Activated CD4-positive, alpha-beta T cell treated with anti-CD3 and anti-CD28 coated beads, Interleukin-2, amount 10 ng/mL, durations not matched to agents 24 days and 14 days (primary cell): ENCODE data around the gene MEIS2. TPM values are rescaled to one million over a fixed set of nuclear protein-coding genes. Genes with fewer than 3 reads are reported as not detected.

Experiments used
- DNase-seq: peaks from one replicate; pipeline ENCODE4 v3.0.0; 2022
- H3K27ac Mint-ChIP-seq: one replicate; pipeline ENCODE4 v1.8.0; 2022; ENCODE audit warnings: mild to moderate bottlenecking, mixed read lengths
- H3K27me3 Mint-ChIP-seq: one replicate; pipeline ENCODE4 v1.8.0; 2022; ENCODE audit warnings: mixed read lengths
- H3K36me3 Mint-ChIP-seq: one replicate; pipeline ENCODE4 v1.8.0; 2022; ENCODE audit warnings: low read depth, mild to moderate bottlenecking, mixed read lengths
- H3K4me1 Mint-ChIP-seq: one replicate; pipeline ENCODE4 v1.8.0; 2021; ENCODE audit warnings: mixed read lengths
- H3K4me3 Mint-ChIP-seq: one replicate; pipeline ENCODE4 v1.8.0; 2022; ENCODE audit warnings: mild to moderate bottlenecking, moderate library complexity, mixed read lengths
- H3K9me3 Mint-ChIP-seq: one replicate; pipeline ENCODE4 v1.8.0; 2021; ENCODE audit warnings: mixed read lengths
- intact Hi-C: fragments of 100-400 bp; cut with micrococcal nuclease; formaldehyde crosslinking; loops from one replicate; pipeline ENCODE4 v1.15.1; 2023
- total RNA-seq: library from RNA; stranded (reverse); gene quantifications from 2 replicates; pipeline ENCODE4 v1.2.3, GENCODE V29; 2022

Gene MEIS2
- total RNA-seq, 1 donor from 2014 or later, result not detected

DNA sequence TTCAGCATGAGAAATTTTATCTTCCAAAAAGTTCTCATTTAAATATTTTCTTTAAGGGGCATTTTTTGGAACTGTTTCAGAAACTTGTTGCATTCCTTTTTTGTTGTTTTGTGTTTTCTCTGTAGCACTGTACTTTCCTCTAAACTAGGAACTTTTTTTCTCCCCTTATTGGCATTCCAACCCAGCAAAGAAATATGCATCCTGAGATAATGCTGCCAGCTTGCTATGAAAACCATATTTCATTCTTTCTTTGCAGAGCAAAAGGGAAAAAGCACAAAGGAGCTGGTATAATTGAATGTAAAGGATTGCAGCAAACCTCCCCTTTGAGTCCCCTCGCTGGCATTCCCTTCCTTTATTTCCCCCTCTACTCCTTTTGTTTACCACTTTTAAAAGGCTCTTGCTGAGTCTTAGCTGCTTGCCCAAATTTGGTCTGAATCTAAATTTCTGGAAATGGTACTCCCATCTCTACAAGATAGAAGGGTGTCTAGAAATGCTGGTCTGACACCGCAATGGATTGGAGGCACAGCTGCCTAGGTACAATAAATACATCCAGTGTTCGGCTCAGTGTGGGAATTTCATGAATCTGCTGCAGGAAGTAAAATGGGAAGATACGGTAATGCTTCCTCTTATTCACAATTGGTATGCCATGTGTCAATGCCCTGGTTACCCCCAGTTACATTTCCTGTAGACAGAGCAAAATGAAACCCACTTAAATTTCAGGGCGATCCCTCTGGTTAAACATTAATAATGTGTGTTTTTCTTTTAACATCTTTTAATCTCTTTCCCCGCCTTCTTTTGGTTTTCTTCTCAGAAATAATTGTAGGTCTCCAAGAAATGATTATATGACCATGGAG is 156.6 kb downstream of the MEIS2 start:
- Mint-ChIP-seq H3K4me1 (no peaks in the 10 kb centered on the region), H3K9me3 (no peaks in the 10 kb centered on the region), H3K4me3 (no peak overlapping the region), H3K27me3 (peaks cover 1% of the 10 kb centered on the region), H3K27ac (no peak overlapping the region), H3K36me3 (no peaks in the 10 kb centered on the region)
- intact Hi-C loops, result no loop called here
- DNase-seq, result no peak

DNA sequence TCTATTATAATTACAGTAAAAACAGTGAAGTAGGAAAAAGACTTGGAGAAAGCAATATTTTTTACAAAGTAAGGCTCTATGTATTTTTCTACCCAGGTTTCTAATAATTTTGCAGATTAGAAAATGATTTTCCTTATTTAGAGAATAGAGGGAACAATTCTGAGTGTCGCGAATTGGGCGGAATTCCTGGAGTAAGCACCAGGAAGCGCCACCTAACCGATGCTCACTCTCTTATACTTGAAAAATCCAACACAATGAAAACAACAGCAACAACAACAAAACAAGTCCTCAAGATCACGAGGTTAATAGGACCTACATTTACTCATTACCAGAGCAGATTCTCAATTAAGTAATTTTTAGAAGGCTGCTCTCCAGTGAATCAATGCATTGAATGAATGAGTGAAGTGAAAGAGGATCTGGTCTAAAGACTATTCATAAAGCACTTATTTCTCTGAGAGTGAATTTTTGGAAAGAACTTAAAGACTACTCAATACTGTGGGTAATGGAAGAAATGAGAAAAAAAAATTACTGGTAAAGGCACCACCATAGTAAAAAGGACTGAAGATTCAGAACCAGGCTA is 158.0 kb downstream of the MEIS2 start:
- H3K9me3 Mint-ChIP-seq, result no peaks in the 10 kb centered on the region

DNA sequence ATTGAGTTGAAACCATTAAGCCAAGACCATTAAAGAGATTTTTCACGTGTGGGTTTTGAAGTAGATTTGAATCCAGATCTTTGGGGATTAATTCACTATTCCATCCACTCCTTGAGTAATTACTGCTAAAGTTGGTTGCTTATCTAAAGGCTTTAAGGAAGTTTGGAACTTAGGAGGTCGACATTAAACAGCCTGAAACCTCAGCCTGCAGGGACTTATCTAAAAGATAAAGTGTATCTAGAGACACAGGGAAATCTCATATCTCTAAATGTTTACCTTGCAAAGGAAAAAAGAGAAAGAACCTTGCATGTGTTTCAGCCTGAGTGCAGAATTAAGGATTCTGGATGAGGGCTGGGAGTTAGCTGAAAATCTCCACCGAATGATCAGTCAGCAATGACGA is 158.6 kb downstream of the MEIS2 start:
- no peaks in the 10 kb centered on the region for H3K4me1 Mint-ChIP-seq
- H3K4me3 Mint-ChIP-seq, result no peak overlapping the region
- intact Hi-C loops, result no loop called here
- H3K27ac Mint-ChIP-seq, result no peak overlapping the region
- H3K27me3 Mint-ChIP-seq, result peaks cover 1% of the 10 kb centered on the region
- no peaks in the 10 kb centered on the region for H3K9me3 Mint-ChIP-seq
- no peaks in the 10 kb centered on the region for H3K36me3 Mint-ChIP-seq
- DNase-seq, result no peak

More for the DNA sequence above, 158.0 kb downstream of the MEIS2 start:
- no peaks in the 10 kb centered on the region for H3K36me3 Mint-ChIP-seq
- H3K4me3 Mint-ChIP-seq, result no peak overlapping the region
- peaks cover 1% of the 10 kb centered on the region for H3K27me3 Mint-ChIP-seq
- H3K4me1 Mint-ChIP-seq, result no peaks in the 10 kb centered on the region
- DNase-seq, result no peak
- intact Hi-C loops, result no loop called here
- no peak overlapping the region for H3K27ac Mint-ChIP-seq

GRCh38 chr15:36940636-36941260 is 159.6 kb downstream of the MEIS2 start:
- Mint-ChIP-seq H3K4me3 (no peak overlapping the region), H3K9me3 (no peaks in the 10 kb centered on the region), H3K27me3 (peaks cover 1% of the 10 kb centered on the region), H3K27ac (no peak overlapping the region), H3K4me1 (no peaks in the 10 kb centered on the region), H3K36me3 (no peaks in the 10 kb centered on the region)
- intact Hi-C loops, result no loop called here
- no peak for DNase-seq

DNA sequence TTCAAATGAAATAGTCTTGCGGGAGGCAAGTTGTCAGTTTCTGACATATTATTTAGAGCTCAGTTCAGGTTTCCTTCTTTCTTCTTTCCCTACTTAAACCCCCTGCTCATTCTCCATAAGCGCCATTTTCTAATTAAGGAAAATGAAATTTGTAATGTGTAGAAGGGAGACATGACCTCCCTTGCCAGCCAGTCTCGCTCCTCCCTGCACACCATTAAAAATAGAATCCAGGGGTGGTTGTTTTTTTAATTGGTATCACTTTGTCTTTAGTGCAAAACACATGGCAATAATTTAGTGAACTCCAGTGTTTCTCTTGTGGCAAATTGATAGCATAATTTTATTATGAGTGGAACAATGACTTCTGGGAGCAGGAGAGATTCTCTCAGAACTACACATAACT is 160.1 kb downstream of the MEIS2 start:
- no peak overlapping the region for H3K27ac Mint-ChIP-seq
- no peak overlapping the region for H3K4me3 Mint-ChIP-seq
- intact Hi-C loops, result no loop called here
- no peaks in the 10 kb centered on the region for H3K36me3 Mint-ChIP-seq
- DNase-seq, result no peak
- peaks cover 1% of the 10 kb centered on the region for H3K27me3 Mint-ChIP-seq
- H3K9me3 Mint-ChIP-seq, result no peaks in the 10 kb centered on the region
- H3K4me1 Mint-ChIP-seq, result no peaks in the 10 kb centered on the region

- no peak for DNase-seq
- intact Hi-C loops, result no loop called here
These were observed 161.6 kb downstream of the MEIS2 start for GRCh38 chr15:36938764-36939163.

GRCh38 chr15:36938131-36938530 is 162.2 kb downstream of the MEIS2 start:
- Mint-ChIP-seq H3K27ac (no peak overlapping the region), H3K4me3 (no peak overlapping the region), H3K9me3 (no peaks in the 10 kb centered on the region), H3K4me1 (no peaks in the 10 kb centered on the region), H3K27me3 (peaks cover under 1% of the 10 kb centered on the region), H3K36me3 (no peaks in the 10 kb centered on the region)
- DNase-seq, result no peak
- intact Hi-C loops, result no loop called here

More at GRCh38 chr15:36938764-36939163, 161.6 kb downstream of the MEIS2 start:
- peaks cover 1% of the 10 kb centered on the region for H3K27me3 Mint-ChIP-seq
- H3K27ac Mint-ChIP-seq, result no peak overlapping the region
- H3K36me3 Mint-ChIP-seq, result no peaks in the 10 kb centered on the region
- H3K4me1 Mint-ChIP-seq, result no peaks in the 10 kb centered on the region
- H3K9me3 Mint-ChIP-seq, result no peaks in the 10 kb centered on the region
- no peak overlapping the region for H3K4me3 Mint-ChIP-seq

DNA sequence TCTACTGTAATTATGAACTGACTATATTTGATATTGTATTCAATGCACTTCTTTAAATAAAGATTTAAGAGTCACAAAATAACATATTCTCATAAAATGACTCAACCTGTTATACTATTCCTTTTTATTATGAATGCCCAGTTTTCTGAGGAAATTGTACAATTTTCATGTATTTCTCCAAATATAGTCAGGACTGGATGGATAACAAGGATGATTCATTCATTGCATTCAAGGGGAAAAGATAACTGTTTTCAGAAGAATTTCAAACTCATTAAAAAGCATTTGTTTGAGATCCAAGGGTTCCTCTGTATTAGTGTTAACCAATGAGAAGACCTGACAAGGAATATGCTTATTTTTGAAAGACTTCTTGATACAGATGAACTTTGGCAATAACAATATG is 163.7 kb downstream of the MEIS2 start:
- Mint-ChIP-seq H3K27ac (no peak overlapping the region), H3K36me3 (no peaks in the 10 kb centered on the region), H3K9me3 (no peaks in the 10 kb centered on the region), H3K4me1 (no peaks in the 10 kb centered on the region), H3K4me3 (no peak overlapping the region), H3K27me3 (no peaks in the 10 kb centered on the region)
- intact Hi-C loops, result no loop called here
- no peak for DNase-seq

DNA sequence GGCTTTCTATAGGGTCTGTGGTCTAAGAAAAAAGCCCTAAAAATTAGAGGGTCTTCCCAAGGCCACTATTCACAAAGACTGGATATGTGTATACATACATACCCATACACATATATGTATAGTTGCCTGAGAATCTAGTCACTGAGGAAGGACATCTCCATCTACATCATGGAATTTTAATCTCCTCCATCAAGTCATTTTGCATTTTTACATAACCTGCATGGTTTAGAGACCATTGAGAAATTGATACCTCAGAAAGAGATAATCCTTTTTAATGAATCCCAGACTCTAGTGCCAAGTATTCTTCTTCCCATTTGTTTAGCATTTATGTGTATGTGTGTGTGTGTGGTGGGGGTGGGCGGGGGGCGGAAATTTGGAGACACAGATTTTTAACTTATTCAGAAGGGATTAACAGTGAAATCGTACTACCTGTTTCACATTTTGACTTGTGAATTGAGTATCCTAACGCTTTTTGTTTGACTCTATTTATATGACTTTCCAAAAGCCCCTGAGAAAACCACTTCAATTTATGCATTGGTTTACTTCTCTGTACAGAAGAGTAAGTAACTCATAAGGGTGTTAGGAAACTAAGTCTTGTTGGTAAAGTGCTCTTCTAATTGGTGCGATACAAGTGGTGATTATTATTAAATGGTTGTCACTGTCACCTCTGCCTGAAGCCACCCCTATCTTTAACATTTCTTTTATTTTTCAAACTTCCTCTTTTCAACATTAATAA is 166.9 kb downstream of the MEIS2 start:
- Mint-ChIP-seq H3K36me3 (no peaks in the 10 kb centered on the region), H3K4me1 (no peaks in the 10 kb centered on the region), H3K9me3 (peaks cover 2% of the 10 kb centered on the region), H3K4me3 (no peak overlapping the region), H3K27me3 (no peaks in the 10 kb centered on the region), H3K27ac (no peak overlapping the region)
- no peak for DNase-seq
- intact Hi-C loops, result no loop called here

DNA sequence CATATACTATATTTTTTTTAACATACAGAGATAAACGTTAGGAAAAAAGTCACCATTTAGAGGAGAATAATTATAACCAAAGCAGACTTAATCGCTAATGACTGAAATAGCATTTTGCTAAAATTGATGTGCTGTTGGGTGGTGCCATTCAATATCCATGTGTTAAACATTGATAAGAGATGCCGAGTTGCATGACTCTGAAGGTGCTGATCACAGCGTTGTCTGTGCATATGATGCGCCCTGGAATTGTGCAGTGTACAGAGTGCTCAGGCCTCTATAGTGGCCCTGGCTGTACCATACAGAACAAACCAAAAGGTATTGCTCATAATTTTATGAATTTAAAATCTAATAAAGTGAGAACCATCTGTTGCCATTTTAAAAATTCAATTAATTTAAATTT is 168.3 kb downstream of the MEIS2 start:
- no peaks in the 10 kb centered on the region for H3K4me1 Mint-ChIP-seq
- H3K4me3 Mint-ChIP-seq, result no peak overlapping the region
- DNase-seq, result no peak
- intact Hi-C loops, result no loop called here
- H3K27me3 Mint-ChIP-seq, result no peaks in the 10 kb centered on the region
- no peak overlapping the region for H3K27ac Mint-ChIP-seq
- no peaks in the 10 kb centered on the region for H3K36me3 Mint-ChIP-seq
- peaks cover 4% of the 10 kb centered on the region for H3K9me3 Mint-ChIP-seq

DNA sequence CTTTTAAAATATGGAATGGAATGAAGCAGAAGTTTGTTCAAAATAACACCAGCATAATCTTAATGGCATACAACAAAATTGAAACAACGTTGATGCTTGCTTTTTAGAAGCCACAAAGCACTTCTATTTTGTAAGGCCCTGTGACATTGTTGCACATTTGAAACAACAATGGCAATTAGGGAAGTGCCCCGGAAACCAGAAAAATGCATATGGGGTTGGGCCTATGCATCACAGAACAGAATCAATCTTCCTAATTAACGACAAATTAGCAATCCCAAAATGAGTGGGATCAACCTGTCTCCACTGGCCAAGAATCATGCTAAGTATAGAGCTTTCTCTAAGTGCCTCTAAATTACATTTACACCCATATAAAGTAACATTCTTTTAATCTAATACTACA is 168.9 kb downstream of the MEIS2 start:
- Mint-ChIP-seq H3K9me3 (peaks cover 4% of the 10 kb centered on the region), H3K27me3 (no peaks in the 10 kb centered on the region), H3K4me3 (no peak overlapping the region), H3K27ac (no peak overlapping the region), H3K4me1 (no peaks in the 10 kb centered on the region), H3K36me3 (no peaks in the 10 kb centered on the region)
- intact Hi-C loops, result no loop called here
- no peak for DNase-seq

DNA sequence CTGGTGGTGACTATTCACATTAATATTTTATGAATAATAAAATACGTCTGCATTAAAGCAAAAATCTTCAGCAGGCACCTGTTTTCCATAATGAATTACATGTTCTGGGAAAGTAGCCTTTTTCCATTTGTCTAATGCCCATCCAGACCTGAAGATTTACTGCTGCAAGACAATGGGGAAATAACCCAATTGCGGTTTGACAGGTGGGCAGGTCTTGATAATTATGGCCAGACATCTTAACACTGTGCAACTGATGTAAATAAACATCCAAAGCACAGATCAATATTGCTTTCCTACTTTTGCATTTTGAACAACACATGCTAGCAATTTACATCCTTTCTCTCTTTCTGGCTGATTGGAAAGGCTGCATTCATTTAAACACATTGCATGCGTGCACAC is 173.9 kb downstream of the MEIS2 start:
- Mint-ChIP-seq H3K4me1 (no peaks in the 10 kb centered on the region), H3K36me3 (no peaks in the 10 kb centered on the region), H3K27ac (no peak overlapping the region), H3K27me3 (no peaks in the 10 kb centered on the region), H3K9me3 (peaks cover 4% of the 10 kb centered on the region), H3K4me3 (no peak overlapping the region)
- no peak for DNase-seq
- intact Hi-C loops, result no loop called here

DNA sequence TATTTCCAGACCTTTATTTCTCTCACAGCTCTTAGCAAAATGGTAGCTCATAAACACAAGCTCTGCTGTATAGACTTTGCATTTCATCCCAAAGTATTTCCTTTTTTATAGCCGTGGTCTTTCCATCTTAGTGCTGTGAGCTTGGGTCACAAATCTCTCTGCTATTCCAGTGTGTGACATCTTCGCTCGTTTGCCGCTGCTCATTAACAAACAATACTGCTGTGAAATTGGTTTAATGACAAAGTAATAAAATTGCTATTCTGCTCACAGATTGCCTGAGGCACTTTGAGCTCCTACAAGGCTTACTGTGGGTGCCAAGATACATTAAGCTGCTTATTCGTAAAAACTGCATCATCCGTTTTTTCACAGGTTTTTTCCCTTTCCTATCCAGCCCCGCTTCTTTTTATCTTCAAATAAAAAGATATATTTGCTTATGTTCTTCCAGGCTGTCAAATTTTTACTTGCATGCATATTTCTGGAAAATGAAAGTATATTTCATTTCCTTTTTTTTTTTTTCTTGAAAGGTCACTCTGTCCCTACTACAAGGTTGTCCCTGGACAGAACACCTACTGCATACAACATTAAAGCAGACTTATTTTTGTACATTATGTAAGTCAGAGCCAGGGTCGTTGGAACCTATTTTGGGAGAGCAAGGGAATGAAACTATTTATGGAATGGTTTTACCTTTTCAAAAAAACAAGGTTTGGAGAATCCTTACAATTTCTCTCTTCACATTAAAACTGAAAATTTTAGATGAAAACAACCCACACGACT is 174.5 kb downstream of the MEIS2 start:
- intact Hi-C loops, result no loop called here
- Mint-ChIP-seq H3K9me3 (peaks cover 4% of the 10 kb centered on the region), H3K4me3 (no peak overlapping the region), H3K27ac (no peak overlapping the region), H3K27me3 (no peaks in the 10 kb centered on the region), H3K4me1 (no peaks in the 10 kb centered on the region), H3K36me3 (no peaks in the 10 kb centered on the region)
- no peak for DNase-seq
